ENCODE measurements around the gene PRKN.
"Not testable (repeated sequence)": the region's sequence is repeated elsewhere in the genome, so short reads cannot be mapped to it uniquely, and the experiment has no call there.

Gene PRKN

GRCh38 chr6:162533009-162533400, 194.6 kb downstream of the PRKN start:
- Histone ChIP-seq H3K27me3 (ENCODE audit: insufficient read depth, low read depth) (no peaks in the 10 kb centered on the region), H3K4me3 (IDR thresholded peaks at IDR 0.05; ENCODE audit: insufficient read depth, low read depth, low read length) (no peak overlapping the region), H3K79me2 (ENCODE audit: insufficient read depth, low read depth) (no peaks in the 10 kb centered on the region), H3K4me2 (no peak overlapping the region), H3K9ac (no peak overlapping the region), H2AFZ (ENCODE audit: low read depth) (no peak overlapping the region), H3K4me1 (ENCODE audit: low read depth, poor library complexity, severe bottlenecking) (no peaks in the 10 kb centered on the region), H3K27ac (no peak overlapping the region), H3K36me3 (ENCODE audit: insufficient read depth) (no peaks in the 10 kb centered on the region), H4K20me1 (ENCODE audit: insufficient read depth) (no peaks in the 10 kb centered on the region)
- TF ChIP-seq CTCF (conservative IDR thresholded peaks at IDR 0.05; ENCODE audit: low read depth, low read length) = no peak

- H3K4me2 ChIP-seq = no peak overlapping the region
Observed at GRCh38 chr6:162532283-162533008, 195.1 kb downstream of the PRKN start.

GRCh38 chr6:162531391-162531790, 196.2 kb downstream of the PRKN start:
- not testable (repeated sequence) for H3K4me3 ChIP-seq (IDR thresholded peaks at IDR 0.05; ENCODE audit: insufficient read depth, low read depth, low read length); H3K9ac ChIP-seq; H3K79me2 ChIP-seq (ENCODE audit: insufficient read depth, low read depth); H3K4me1 ChIP-seq (ENCODE audit: low read depth, poor library complexity, severe bottlenecking); H3K27me3 ChIP-seq (ENCODE audit: insufficient read depth, low read depth); H2AFZ ChIP-seq (ENCODE audit: low read depth); H3K4me2 ChIP-seq; H3K27ac ChIP-seq; H3K36me3 ChIP-seq (ENCODE audit: insufficient read depth); H4K20me1 ChIP-seq (ENCODE audit: insufficient read depth)

More at GRCh38 chr6:162532283-162533008, 195.1 kb downstream of the PRKN start:
- Histone ChIP-seq H3K27ac (no peak overlapping the region), H4K20me1 (ENCODE audit: insufficient read depth) (no peaks in the 10 kb centered on the region), H2AFZ (ENCODE audit: low read depth) (no peak overlapping the region), H3K79me2 (ENCODE audit: insufficient read depth, low read depth) (no peaks in the 10 kb centered on the region), H3K9ac (no peak overlapping the region), H3K4me1 (ENCODE audit: low read depth, poor library complexity, severe bottlenecking) (no peaks in the 10 kb centered on the region), H3K36me3 (ENCODE audit: insufficient read depth) (no peaks in the 10 kb centered on the region), H3K4me3 (IDR thresholded peaks at IDR 0.05; ENCODE audit: insufficient read depth, low read depth, low read length) (no peak overlapping the region), H3K27me3 (ENCODE audit: insufficient read depth, low read depth) (no peaks in the 10 kb centered on the region)
- TF ChIP-seq CTCF (conservative IDR thresholded peaks at IDR 0.05; ENCODE audit: low read depth, low read length) = no peak

GRCh38 chr6:162528538-162528937, 199.0 kb downstream of the PRKN start:
- no peak for TF ChIP-seq CTCF (conservative IDR thresholded peaks at IDR 0.05; ENCODE audit: low read depth, low read length)
- H3K79me2 ChIP-seq (ENCODE audit: insufficient read depth, low read depth) = no peaks in the 10 kb centered on the region
- no peaks in the 10 kb centered on the region for H3K4me1 ChIP-seq (ENCODE audit: low read depth, poor library complexity, severe bottlenecking)
- H3K27ac ChIP-seq = no peak overlapping the region
- no peak overlapping the region for H3K4me3 ChIP-seq (IDR thresholded peaks at IDR 0.05; ENCODE audit: insufficient read depth, low read depth, low read length)
- no peak overlapping the region for H2AFZ ChIP-seq (ENCODE audit: low read depth)
- no peak overlapping the region for H3K9ac ChIP-seq
- no peak overlapping the region for H3K4me2 ChIP-seq
- no peaks in the 10 kb centered on the region for H4K20me1 ChIP-seq (ENCODE audit: insufficient read depth)
- H3K36me3 ChIP-seq (ENCODE audit: insufficient read depth) = no peaks in the 10 kb centered on the region
- H3K27me3 ChIP-seq (ENCODE audit: insufficient read depth, low read depth) = no peaks in the 10 kb centered on the region

- H3K9ac ChIP-seq = no peak overlapping the region
- H3K4me2 ChIP-seq = no peak overlapping the region
- TF ChIP-seq CTCF (conservative IDR thresholded peaks at IDR 0.05; ENCODE audit: low read depth, low read length) = no peak
- H3K79me2 ChIP-seq (ENCODE audit: insufficient read depth, low read depth) = no peaks in the 10 kb centered on the region
- H3K27ac ChIP-seq = no peak overlapping the region
- H2AFZ ChIP-seq (ENCODE audit: low read depth) = no peak overlapping the region
- H3K27me3 ChIP-seq (ENCODE audit: insufficient read depth, low read depth) = no peaks in the 10 kb centered on the region
- H3K4me3 ChIP-seq (IDR thresholded peaks at IDR 0.05; ENCODE audit: insufficient read depth, low read depth, low read length) = no peak overlapping the region
- H3K4me1 ChIP-seq (ENCODE audit: low read depth, poor library complexity, severe bottlenecking) = no peaks in the 10 kb centered on the region
- H4K20me1 ChIP-seq (ENCODE audit: insufficient read depth) = no peaks in the 10 kb centered on the region
- no peaks in the 10 kb centered on the region for H3K36me3 ChIP-seq (ENCODE audit: insufficient read depth)
Observed at GRCh38 chr6:162526960-162527359, 200.6 kb downstream of the PRKN start.
